NAMALWA (cell line): ENCODE results near the gene NDFIP1.

Source experiments
- DNase-seq: peaks from one replicate; pipeline ENCODE4 v3.0.0-alpha.2; 2015; ENCODE audit warnings: low spot score

Gene NDFIP1

DNA sequence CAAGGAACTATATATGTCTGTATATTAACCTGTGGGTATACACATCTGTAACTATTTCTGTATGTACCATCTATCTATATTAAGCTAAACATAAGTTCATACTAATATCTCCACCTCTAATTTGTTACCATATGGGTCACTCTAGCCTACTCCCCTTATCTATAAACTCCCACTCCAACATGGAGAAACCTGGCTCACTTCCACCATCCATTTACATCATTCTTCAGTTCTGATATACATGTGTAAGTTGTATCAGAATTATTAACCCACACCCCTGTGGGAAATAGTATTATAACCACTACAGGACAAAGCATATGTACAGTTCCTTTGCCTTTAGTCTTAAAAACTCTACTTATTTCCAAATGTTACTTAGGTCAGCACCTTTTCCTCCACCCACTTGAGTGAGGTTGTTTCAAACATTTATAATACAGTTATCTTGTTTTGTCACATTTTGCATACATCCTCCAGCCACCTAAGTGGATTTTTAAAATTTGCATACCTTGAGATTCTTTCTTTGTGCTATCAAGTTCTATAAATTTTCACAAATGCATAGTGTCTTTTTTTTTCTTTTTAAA is 10.6 kb downstream of the NDFIP1 start:
- DNase-seq, result no peak

DNA sequence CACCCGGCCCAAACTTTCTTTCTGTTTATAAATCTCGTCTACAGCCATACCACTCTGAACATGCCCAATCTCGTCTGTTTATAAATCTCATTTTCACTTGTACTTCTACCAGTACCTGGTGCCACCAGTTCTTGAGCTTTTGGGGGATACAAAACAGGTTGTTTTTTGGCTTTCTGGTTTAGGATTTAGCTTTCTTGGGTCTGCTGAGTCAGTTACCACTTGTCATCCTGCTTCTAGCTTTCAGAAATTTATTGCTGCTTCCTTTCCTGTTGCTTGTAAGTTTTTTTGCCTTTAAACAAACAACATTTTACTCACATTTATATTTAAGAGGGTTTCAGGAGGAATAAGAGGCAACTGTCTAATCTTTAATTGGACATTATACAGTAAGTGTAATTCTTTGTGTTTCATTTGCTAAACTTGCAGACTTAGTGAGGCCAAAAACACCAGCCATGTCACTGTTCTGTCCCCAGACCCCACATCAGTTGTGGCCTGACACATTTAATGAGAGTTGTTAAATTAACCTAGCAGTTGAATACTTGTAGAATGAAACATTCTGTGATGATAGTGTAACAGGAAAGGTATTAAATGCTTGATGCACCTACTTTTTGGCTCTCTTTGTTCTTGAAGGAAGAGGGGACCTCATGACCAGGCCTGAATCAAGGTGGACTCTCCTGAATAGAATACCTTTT is 11.8 kb downstream of the NDFIP1 start:
- no peak for DNase-seq

DNA sequence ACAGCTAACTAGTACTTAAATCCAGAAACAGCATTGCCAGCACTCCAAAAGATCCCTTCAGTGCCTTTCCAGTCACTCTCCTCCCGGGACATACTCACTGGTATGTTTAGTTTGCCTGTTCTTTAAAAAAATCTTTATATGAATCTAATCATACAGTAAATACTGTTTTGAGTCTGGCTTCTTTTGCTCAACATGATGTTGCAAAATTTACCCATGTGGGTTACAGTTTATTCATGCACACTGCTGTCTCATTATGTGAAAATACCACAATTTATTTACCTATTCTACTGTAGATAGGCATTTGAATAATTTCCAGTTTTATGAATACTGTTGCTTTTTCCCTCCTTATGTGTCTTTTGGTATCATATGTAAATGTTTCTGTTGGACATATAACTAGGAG is 13.5 kb downstream of the NDFIP1 start:
- DNase-seq, result no peak

DNA sequence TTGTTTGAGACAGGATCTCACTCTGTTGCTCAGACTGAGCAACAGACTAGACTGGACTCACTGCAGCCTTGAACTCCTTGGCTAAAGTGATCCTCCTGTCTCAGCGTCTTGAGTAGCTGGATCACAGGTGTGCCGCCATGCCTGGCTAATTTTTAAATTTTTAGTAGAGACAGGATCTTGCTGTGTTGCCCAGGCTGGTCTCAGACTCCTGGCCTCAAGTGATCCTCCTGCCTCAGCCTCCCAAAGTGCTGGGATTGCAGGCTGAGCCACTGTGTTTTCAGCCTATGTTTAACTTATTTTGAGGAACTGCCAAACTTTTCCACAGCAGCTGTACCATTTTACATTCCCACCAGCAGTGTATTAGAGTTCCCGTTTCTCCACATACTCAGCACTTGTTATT is 16.8 kb downstream of the NDFIP1 start:
- no peak for DNase-seq

DNA sequence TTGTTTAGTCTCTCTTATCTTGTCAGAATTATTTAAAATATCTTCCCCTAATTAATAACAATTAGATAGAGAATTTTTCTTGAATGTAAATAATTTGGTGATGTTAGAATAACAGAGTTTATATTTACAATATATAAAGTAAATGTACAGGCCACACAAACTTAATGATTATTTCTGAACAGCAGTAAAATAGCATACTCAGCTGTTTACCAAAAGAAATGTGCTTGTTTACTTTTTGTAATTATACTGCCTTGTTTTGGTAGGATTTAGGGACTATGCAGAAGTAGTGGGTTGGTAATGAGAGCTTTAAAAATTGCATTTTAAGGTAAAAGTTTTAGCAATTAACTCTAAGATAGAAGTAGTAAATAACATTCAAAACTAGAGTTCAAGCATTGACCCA is 17.4 kb downstream of the NDFIP1 start:
- DNase-seq, result no peak

DNA sequence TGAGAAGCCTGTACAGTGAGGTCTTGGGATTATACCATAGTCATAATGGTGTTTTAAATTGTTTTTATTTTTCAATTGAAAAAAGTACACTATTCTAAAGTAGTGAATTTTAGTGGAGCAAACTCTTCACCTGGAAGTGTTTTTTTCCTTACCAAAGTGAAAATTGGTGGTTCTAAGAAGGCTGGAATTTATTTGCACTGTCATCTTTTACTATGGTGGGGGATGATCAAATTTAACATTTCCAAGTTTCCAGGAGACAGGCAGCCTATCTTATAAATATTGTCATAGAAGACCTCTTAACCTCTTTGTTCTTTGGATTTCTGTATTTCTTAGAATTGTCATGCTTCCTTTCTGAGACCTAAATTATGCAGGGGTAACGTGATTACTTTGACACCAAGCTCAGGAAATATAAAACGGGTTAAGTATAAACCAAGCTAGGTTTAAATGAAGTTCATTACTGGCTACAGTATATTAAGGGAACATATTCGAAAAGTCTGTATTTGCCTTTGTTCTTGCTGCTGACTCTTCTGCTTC is 20.2 kb downstream of the NDFIP1 start:
- DNase-seq, result no peak

DNA sequence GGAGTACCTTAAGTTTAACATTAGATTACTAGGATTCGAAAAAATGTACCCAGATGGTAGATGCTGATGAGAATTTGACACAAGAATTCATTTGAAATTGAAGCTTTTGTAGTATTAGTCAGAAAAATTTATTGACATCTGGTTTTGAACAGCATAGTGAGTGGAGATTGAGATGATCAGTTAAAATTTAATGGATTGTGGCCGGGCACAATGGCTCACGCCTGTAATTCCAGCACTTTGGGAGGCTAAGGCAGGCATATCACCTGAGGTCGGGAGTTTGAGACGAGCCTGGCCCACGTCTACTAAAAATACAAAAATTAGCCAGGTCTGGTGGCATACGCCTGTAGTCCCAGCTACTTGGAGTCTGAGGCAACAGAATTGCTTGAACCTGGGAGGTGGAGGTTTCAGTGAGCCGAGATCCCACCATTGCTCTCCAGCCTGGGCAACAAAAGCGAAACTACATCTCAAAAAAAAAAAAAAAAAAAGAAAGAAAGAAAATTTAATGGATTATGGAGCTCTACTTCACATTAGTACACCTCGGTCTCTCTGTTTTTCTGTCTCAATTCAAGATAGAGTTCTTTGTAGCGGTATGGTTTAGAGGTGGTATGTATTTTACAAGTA is 21.0 kb downstream of the NDFIP1 start:
- DNase-seq, result no peak

DNA sequence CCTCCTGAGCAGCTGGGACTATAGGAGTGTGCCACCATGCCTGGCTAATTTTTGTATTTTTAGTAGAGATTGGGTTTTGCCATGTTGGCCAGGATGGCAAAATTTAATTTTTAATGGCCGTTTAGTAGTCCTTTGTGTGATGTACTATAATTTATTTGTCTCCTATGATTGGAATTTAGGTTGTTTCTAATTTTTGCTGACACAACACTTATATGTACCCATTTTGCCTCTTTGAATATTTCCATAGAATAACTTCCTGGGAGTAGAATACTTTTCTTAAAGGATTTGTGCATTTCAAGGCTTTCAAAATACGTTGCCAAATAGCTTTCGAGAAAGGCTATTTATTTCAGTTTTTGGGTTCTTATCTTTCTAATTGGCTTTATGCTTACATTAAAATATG is 22.8 kb downstream of the NDFIP1 start:
- DNase-seq, result no peak

DNA sequence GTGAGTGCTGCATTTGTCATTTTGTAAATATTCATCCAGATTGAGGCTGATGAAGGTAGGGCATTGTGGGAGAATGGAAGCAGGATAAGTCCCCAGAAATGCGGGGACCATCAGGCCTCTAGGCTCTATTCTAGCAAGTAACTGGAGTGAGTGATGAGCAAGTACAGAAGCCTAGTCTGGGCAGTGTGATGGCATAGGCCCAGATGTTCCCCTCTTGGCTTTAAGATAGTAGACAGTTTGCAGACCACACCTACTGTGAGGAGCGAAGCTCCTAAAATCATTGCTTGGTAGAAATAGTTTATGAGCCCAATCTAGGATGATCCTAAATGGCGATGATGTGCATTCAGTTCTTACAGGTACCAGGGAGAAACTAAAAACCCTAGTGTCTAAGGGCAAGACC is 24.3 kb downstream of the NDFIP1 start:
- no peak for DNase-seq

DNA sequence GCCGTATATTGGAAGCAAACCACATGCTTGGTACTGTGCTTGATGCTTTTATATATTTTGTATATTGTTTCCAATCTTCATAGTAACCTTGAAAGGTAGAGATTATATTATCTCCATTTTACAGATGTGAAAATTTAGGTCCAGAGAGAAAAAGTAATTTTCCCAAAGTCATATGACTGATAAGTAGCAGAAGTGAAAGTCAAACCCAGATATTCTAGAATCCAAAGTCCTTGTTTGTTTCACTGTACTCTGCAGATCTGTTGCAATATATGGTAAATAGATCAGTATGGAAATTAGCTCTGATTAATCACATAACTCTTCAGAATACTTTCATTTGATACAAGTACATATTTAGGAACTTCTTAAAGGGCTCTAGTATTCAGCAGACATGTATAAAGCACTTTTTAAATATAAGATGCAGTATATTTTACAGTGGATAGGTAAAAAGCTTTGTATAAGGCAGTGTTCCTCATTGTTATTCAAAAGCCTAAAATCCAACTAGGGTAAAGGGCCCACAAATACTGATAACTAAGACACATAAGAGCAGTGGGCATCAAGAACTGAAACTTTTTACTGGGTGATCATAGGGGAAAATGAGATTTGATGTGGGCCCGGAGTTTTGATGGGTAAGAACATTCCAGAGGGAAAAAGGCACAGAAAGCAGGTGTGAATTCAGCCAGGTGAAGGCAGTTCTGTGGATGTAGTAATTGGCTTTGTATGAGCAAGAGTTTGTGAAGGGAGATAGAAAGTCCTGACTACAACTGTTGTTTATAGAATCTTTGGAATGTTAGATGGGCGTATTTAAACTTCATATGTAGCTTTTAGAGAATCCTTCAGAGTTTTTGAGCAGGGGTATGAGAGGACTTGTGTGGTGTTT is 25.0 kb downstream of the NDFIP1 start:
- no peak for DNase-seq

DNA sequence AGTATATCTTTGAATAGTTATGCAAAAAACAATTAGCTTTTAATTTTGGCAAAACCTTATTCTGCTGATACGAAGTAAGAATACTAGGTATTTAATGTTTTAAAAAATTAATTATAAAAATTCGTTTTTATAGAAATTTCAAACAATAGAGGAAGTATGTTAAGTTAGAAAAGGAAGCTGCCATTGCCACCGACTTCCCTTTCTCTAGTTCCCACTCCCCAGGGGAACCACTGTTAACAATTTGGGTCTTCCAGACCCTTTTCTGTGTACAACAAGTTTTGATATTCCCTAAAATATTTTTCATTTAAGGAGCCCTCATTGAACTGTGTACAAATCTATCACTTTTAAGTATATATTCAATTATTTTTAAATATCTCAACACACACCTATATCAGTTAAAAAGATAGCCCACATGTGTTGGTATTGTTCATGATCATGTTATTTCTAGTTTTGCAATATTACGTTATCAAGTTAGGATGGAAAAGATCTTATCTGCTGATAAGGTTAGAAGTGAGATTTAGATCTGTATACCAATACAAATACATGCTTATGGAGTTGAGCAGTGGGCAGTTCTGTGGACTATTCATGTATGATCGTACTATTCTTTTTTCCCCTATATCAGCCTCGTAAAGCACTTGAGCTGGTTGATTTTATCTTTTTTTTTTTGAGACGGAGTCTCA is 25.9 kb downstream of the NDFIP1 start:
- no peak for DNase-seq

DNA sequence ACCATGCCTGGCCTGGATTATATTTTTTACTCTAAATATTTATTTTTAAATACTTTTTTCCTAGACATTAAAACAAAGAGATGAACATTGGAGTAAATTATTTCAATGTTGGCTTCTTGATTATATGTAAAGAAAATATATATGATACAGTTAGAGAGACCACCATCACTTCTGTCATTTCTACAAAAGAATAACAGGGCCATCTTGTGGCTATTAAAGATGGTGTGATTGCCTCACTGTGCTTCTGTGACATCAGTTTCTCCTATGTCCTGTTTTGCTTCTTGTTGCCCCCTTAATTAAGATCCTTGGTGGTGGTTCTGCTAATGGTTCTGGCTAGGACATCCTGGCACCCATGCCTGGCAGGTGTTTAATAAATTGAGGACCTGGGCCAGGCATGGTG is 32.9 kb downstream of the NDFIP1 start:
- DNase-seq, result peak; percentile 29

DNA sequence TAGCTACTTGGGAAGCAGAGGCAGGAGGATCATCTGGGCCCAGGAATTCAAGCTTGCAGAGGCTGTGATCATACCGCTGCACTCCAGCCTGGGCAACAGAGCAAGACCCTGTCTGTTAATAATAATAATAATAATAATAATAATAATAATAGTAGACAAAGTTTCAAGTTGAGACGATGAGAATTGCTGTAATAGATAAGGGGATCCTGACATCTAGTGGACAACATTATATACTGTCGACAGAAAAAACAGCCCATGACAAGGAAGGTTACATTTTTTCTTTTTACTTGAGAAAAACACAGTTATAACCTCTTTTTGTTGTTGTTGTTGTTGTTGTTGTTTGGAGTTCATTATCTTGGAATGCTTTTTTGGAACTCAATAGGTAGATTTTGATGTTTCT is 35.3 kb downstream of the NDFIP1 start:
- DNase-seq, result peak; percentile 65

DNA sequence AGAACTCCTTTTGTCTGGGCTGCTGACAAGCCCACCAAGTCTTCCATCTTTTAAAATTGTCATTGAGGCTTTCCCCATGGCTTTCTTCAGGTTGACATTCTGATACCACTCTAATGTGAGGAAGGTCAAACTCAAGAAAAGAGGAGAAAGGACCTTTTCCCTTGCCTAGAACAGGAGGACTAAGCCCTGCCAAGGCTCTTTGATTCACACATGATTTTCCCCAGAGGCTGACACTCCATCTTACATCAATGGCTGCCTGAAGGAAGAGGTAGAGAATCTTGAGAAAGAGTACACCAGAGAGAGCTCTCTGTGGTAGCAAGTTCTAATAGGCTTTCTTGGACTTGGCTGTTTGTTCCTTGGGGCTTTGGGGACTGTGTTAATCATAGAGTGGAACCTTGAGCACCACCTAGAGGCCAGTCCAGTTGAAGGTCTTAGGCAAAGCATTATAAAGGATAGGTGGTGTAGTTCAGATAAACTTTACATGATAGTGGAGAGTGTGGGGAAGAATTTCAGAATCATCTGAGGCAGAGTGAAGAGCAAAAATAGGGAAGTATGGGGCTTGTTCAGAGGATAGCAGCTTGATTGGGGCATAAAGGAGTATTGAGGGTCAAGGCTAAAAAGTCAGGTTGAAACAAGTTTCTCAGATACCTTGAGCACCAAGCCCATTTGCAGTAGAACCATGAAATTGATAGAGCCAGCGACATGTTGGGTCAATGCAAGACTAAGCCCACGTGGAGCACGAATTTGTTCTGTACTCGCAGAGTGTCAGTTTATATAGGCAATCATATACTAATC is 36.7 kb downstream of the NDFIP1 start:
- peak; percentile 81 for DNase-seq

DNA sequence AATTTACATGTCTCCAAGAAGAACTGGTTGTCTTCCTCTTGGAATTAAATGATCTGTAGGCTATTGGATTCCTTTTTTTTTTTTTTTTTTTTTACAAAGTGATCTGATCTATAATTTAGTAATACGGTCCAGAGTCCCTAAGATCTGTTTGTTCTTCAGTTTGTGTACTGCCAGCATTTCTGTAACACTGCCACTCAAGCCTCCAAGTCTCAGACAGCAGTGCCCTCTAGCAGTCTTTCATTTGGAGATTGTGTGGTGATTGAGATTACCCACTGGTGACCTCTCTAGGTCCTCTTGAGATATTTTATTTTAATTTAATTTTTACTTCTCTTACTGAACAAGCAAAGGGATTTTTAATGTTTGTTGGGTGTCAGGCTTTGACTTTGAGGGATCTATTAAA is 40.8 kb downstream of the NDFIP1 start:
- no peak for DNase-seq

DNA sequence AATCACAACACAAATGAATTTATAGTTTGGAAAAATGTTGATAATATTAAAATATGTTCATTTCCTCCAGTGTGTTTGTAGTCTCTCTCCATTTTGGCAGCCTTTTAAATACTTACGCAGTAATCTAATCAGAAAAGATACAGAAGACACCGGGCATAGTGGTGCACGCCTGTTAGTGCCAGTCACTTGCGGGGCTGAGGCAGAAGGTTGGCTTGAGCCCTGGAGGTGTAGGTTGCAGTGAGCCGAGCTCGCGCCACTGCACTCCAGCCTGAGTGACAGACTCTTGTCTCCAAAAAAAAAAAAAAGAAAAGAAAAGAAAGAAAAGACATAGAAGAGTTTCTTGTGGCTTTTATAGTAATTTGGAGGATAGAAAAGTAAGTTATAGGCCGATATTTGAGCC is 41.9 kb downstream of the NDFIP1 start:
- DNase-seq, result no peak

DNA sequence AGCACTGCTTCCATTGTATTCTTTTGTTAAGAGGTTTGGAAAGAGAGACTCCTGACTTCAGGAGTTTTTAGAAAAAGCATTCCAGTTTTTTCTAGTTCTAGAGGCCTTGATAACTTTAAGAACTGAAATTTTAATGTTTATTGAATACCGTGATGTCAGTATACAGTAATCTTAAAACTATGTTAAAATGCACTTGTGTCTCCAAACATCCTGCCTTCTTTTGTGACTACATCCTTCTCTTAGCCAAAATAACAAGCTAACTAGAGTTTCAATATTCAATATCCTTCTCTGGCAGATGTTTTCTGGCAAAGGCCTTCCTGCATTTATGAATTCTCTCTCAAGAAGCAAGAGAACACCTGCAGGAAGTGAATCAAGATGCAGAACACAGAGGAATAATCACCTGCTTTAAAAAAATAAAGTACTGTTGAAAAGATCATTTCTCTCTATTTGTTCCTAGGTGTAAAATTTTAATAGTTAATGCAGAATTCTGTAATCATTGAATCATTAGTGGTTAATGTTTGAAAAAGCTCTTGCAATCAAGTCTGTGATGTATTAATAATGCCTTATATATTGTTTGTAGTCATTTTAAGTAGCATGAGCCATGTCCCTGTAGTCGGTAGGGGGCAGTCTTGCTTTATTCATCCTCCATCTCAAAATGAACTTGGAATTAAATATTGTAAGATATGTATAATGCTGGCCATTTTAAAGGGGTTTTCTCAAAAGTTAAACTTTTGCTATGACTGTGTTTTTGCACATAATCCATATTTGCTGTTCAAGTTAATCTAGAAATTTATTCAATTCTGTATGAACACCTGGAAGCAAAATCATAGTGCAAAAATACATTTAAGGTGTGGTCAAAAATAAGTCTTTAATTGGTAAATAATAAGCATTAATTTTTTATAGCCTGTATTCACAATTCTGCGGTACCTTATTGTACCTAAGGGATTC is 43.1 kb downstream of the NDFIP1 start:
- DNase-seq, result peak; percentile 76

DNA sequence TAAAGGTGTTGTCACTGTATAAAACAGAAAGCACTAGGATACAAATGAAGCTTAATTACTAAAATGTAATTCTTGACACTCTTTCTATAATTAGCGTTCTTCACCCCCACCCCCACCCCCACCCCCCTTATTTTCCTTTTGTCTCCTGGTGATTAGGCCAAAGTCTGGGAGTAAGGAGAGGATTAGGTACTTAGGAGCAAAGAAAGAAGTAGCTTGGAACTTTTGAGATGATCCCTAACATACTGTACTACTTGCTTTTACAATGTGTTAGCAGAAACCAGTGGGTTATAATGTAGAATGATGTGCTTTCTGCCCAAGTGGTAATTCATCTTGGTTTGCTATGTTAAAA is 43.8 kb downstream of the NDFIP1 start:
- no peak for DNase-seq

DNA sequence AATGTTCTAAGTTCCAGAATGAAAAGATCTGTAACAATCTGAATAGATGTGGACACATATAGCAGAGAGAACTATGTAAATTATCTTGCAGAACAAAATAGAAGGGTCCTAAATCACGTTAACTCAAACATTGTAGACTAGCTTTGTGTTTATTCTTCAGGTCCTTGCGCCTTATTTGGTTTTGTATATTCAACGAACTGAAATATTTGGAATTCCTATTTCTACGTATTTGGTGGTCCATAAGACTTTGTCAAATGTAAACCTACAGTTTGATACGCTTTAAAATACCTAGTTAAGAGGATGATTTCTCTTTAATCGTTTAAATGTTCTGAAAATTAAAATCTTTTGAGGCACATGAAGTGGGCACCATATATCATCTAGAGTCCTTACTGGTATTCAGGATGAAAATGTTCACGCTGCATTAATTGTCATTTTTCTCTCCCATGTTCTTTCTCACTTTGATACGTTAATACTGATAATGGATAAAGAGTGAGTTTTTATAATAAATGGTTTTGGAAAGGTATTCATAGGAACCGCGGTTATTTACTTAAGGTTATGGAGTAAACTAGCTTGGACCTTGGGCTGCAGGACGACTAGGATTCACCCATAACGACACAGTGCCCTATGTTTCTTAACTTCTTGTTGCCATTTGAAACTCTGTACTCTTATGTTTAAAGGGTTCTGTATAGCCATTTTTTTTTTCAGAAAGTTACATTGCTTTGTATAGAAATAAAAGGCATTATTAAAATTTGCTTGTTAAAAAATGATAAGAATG is 45.3 kb downstream of the NDFIP1 start:
- no peak for DNase-seq
